Measurements from ENCODE around the gene VASP.

VASP gene

GRCh38 chr19:45564131-45564780 is 57.0 kb downstream of the VASP start:
- Mint-ChIP-seq H3K4me3 (no peak overlapping the region), H3K27me3 (no peaks in the 10 kb centered on the region), H3K4me1 (ENCODE audit: low read depth) (peaks cover 35% of the 10 kb centered on the region), H3K9me3 (no peaks in the 10 kb centered on the region), H3K36me3 (ENCODE audit: low read depth) (peaks cover 5% of the 10 kb centered on the region), H3K27ac (peak overlapping the region; percentile 81)
- peak; percentile 35 for DNase-seq

GRCh38 chr19:45567609-45568008 is 60.3 kb downstream of the VASP start:
- Mint-ChIP-seq H3K27me3 (no peaks in the 10 kb centered on the region), H3K9me3 (no peaks in the 10 kb centered on the region), H3K4me3 (no peak overlapping the region), H3K36me3 (ENCODE audit: low read depth) (no peaks in the 10 kb centered on the region), H3K27ac (no peak overlapping the region), H3K4me1 (ENCODE audit: low read depth) (peaks cover 35% of the 10 kb centered on the region)
- DNase-seq, result no peak

GRCh38 chr19:45568732-45569131 is 61.5 kb downstream of the VASP start:
- no peak for DNase-seq
- Mint-ChIP-seq H3K4me3 (no peak overlapping the region), H3K4me1 (ENCODE audit: low read depth) (peaks cover 25% of the 10 kb centered on the region), H3K36me3 (ENCODE audit: low read depth) (no peaks in the 10 kb centered on the region), H3K27ac (no peak overlapping the region), H3K9me3 (no peaks in the 10 kb centered on the region), H3K27me3 (no peaks in the 10 kb centered on the region)

- Mint-ChIP-seq H3K4me3 (no peak overlapping the region), H3K4me1 (ENCODE audit: low read depth) (peaks cover 17% of the 10 kb centered on the region), H3K9me3 (no peaks in the 10 kb centered on the region), H3K36me3 (ENCODE audit: low read depth) (no peaks in the 10 kb centered on the region), H3K27ac (no peak overlapping the region), H3K27me3 (no peaks in the 10 kb centered on the region)
- peak; percentile 76 for DNase-seq
Measured at GRCh38 chr19:45569619-45570421, 62.5 kb downstream of the VASP start.

- no peak overlapping the region for H3K27ac Mint-ChIP-seq
- DNase-seq, result no peak
- no peak overlapping the region for H3K4me3 Mint-ChIP-seq
- H3K36me3 Mint-ChIP-seq (ENCODE audit: low read depth), result peaks cover 2% of the 10 kb centered on the region
- H3K4me1 Mint-ChIP-seq (ENCODE audit: low read depth), result peaks cover 18% of the 10 kb centered on the region
- no peaks in the 10 kb centered on the region for H3K9me3 Mint-ChIP-seq
- no peaks in the 10 kb centered on the region for H3K27me3 Mint-ChIP-seq
Measured at GRCh38 chr19:45571457-45572220, 64.4 kb downstream of the VASP start.

- no peak overlapping the region for H3K27ac Mint-ChIP-seq
- peaks cover 21% of the 10 kb centered on the region for H3K4me1 Mint-ChIP-seq (ENCODE audit: low read depth)
- no peaks in the 10 kb centered on the region for H3K27me3 Mint-ChIP-seq
- no peaks in the 10 kb centered on the region for H3K9me3 Mint-ChIP-seq
- DNase-seq, result no peak
- no peak overlapping the region for H3K4me3 Mint-ChIP-seq
- H3K36me3 Mint-ChIP-seq (ENCODE audit: low read depth), result peaks cover 8% of the 10 kb centered on the region
Measured at GRCh38 chr19:45574526-45574925, 67.2 kb downstream of the VASP start.

- no peak overlapping the region for H3K27ac Mint-ChIP-seq
- H3K36me3 Mint-ChIP-seq (ENCODE audit: low read depth), result peaks cover 8% of the 10 kb centered on the region
- no peaks in the 10 kb centered on the region for H3K9me3 Mint-ChIP-seq
- no peaks in the 10 kb centered on the region for H3K27me3 Mint-ChIP-seq
- H3K4me1 Mint-ChIP-seq (ENCODE audit: low read depth), result peaks cover 14% of the 10 kb centered on the region
- H3K4me3 Mint-ChIP-seq, result no peak overlapping the region
- no peak for DNase-seq
Measured at GRCh38 chr19:45575216-45575615, 67.9 kb downstream of the VASP start.

Data from activated T-cell treated with anti-CD3 and anti-CD28 coated beads, Interleukin-2, amount 50 U/mL, for 24 hours (primary cell).